Kidney epithelial cell (primary cell): ENCODE data around the gene OLFM4. TPM values are rescaled to one million over a fixed set of nuclear protein-coding genes. Genes with fewer than 3 reads are reported as not detected.

Source experiments
- DNase-seq: peaks from one replicate; pipeline ENCODE4 v3.0.0-alpha.2; 2010; ENCODE audit warnings: low read depth
- H3K27me3 ChIP-seq: 2 replicates; pipeline ENCODE4 v1.6.0; 2011; ENCODE audit warnings: low read length; ENCODE audit not compliant: control insufficient read depth, insufficient read depth
- H3K36me3 ChIP-seq: 2 replicates; pipeline ENCODE4 v1.5.1; 2011; ENCODE audit warnings: low read length; ENCODE audit not compliant: control insufficient read depth, insufficient read depth
- H3K4me3 ChIP-seq: 2 replicates; pipeline ENCODE4 v1.5.1; 2011; ENCODE audit warnings: low read depth, mild to moderate bottlenecking, control low read depth, low read length
- CTCF ChIP-seq: IDR thresholded peaks from 2 replicates; pipeline ENCODE4 v1.5.1; 2011; ENCODE audit warnings: mild to moderate bottlenecking, moderate library complexity, low read length, control low read depth, inconsistent platforms; ENCODE audit not compliant: insufficient read depth, poor library complexity, severe bottlenecking
- total RNA-seq: library from RNA; depleted of rRNA; stranded (reverse); fragments of >200 nt; gene quantifications from 2 replicates; pipeline ENCODE4 v1.2.3, GENCODE V29; 2015

OLFM4 gene
- total RNA-seq, 1 donor from 2014 or later: 0.21 TPM

- H3K27me3 ChIP-seq: no peaks in the 10 kb centered on the region
- H3K36me3 ChIP-seq: no peaks in the 10 kb centered on the region
- no peak overlapping the region for H3K4me3 ChIP-seq
- DNase-seq: no peak
- no peak for TF ChIP-seq CTCF
Measured at GRCh38 chr13:53028063-53028462, 550 bp upstream of the OLFM4 start.

- no peak for DNase-seq
- TF ChIP-seq CTCF: no peak
- H3K36me3 ChIP-seq: no peaks in the 10 kb centered on the region
- no peak overlapping the region for H3K4me3 ChIP-seq
- H3K27me3 ChIP-seq: no peaks in the 10 kb centered on the region
Measured at GRCh38 chr13:53032849-53033248, 4.2 kb downstream of the OLFM4 start.

GRCh38 chr13:53038993-53039392 lies 10.4 kb downstream of the OLFM4 start:
- Histone ChIP-seq H3K36me3 (no peaks in the 10 kb centered on the region), H3K27me3 (no peaks in the 10 kb centered on the region), H3K4me3 (no peak overlapping the region)
- DNase-seq: no peak
- TF ChIP-seq CTCF: no peak

GRCh38 chr13:53041968-53042516 lies 13.4 kb downstream of the OLFM4 start:
- DNase-seq: no peak
- no peak overlapping the region for H3K4me3 ChIP-seq
- no peaks in the 10 kb centered on the region for H3K27me3 ChIP-seq
- TF ChIP-seq CTCF: no peak
- no peaks in the 10 kb centered on the region for H3K36me3 ChIP-seq

GRCh38 chr13:53042877-53043276 lies 14.3 kb downstream of the OLFM4 start:
- H3K4me3 ChIP-seq: no peak overlapping the region
- H3K27me3 ChIP-seq: no peaks in the 10 kb centered on the region
- DNase-seq: no peak
- no peak for TF ChIP-seq CTCF
- H3K36me3 ChIP-seq: no peaks in the 10 kb centered on the region

GRCh38 chr13:53043398-53043797 lies 14.8 kb downstream of the OLFM4 start:
- TF ChIP-seq CTCF: no peak
- no peak for DNase-seq
- Histone ChIP-seq H3K36me3 (no peaks in the 10 kb centered on the region), H3K4me3 (no peak overlapping the region), H3K27me3 (no peaks in the 10 kb centered on the region)
